ENCODE data around the gene DEGS2.

The DEGS2 gene

GRCh38 chr14:100147691-100148464 lies 11.6 kb downstream of the DEGS2 start:
- no peak overlapping the region for H3K4me3 ChIP-seq (ENCODE audit: low read depth, low read length)
- no peaks in the 10 kb centered on the region for H3K4me1 ChIP-seq (ENCODE audit: control insufficient read depth, insufficient read depth, low read length)
- H3K27ac ChIP-seq (ENCODE audit: low read depth, low read length), result no peak overlapping the region
- no peak overlapping the region for H3K9ac ChIP-seq (ENCODE audit: low read length)
- H3K36me3 ChIP-seq (ENCODE audit: control insufficient read depth, insufficient read depth, low read length), result 0 out of 2 replicates have a peak, but pooled peaks cover 4% of the 10 kb centered on the region
- H3K9me3 ChIP-seq (ENCODE audit: control insufficient read depth, insufficient read depth, low read depth, low read length), result no peaks in the 10 kb centered on the region
- H3K27me3 ChIP-seq (ENCODE audit: control insufficient read depth, insufficient read depth, low read length), result no peaks in the 10 kb centered on the region

- Histone ChIP-seq H3K4me1 (ENCODE audit: control insufficient read depth, insufficient read depth, low read length) (no peaks in the 10 kb centered on the region), H3K27me3 (ENCODE audit: control insufficient read depth, insufficient read depth, low read length) (no peaks in the 10 kb centered on the region), H3K36me3 (ENCODE audit: control insufficient read depth, insufficient read depth, low read length) (0 out of 2 replicates have a peak, but pooled peaks cover 4% of the 10 kb centered on the region), H3K9me3 (ENCODE audit: control insufficient read depth, insufficient read depth, low read depth, low read length) (no peaks in the 10 kb centered on the region), H3K4me3 (ENCODE audit: low read depth, low read length) (no peak overlapping the region), H3K27ac (ENCODE audit: low read depth, low read length) (no peak overlapping the region), H3K9ac (ENCODE audit: low read length) (no peak overlapping the region)
Observed at GRCh38 chr14:100147181-100147631, 12.2 kb downstream of the DEGS2 start.

DNA sequence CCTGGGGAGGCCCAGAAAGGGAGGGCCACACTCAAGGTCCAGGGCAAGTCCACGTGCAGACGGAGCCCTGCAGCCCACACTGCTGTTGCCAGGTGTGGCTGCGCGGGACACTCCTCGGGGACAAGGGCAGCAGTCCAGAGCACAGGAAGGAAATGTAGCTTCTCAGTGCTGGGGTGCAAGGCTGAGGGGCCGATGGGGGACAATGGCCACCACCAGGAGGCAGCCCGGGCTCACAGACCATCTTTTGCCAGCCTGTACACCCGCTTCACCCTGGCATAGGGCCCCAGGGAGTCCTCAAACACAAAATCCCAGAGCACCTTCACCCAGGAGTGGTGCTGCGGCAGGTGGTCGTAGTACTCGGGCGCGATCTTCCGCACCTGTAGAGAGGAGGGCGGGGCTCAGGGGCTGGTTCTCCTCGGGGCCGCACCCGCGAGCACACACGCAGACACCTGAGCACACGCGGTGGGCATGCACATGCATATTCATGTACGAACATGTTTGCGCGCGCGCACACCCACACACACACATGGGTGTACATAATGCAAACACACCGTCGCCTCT lies 12.8 kb downstream of the DEGS2 start:
- H3K9ac ChIP-seq (ENCODE audit: low read length), result no peak overlapping the region
- H3K36me3 ChIP-seq (ENCODE audit: control insufficient read depth, insufficient read depth, low read length), result 0 out of 2 replicates have a peak, but pooled peaks cover 8% of the 10 kb centered on the region
- no peaks in the 10 kb centered on the region for H3K27me3 ChIP-seq (ENCODE audit: control insufficient read depth, insufficient read depth, low read length)
- H3K27ac ChIP-seq (ENCODE audit: low read depth, low read length), result no peak overlapping the region
- H3K4me3 ChIP-seq (ENCODE audit: low read depth, low read length), result no peak overlapping the region
- no peaks in the 10 kb centered on the region for H3K4me1 ChIP-seq (ENCODE audit: control insufficient read depth, insufficient read depth, low read length)
- H3K9me3 ChIP-seq (ENCODE audit: control insufficient read depth, insufficient read depth, low read depth, low read length), result no peaks in the 10 kb centered on the region

- Histone ChIP-seq H3K4me1 (ENCODE audit: control insufficient read depth, insufficient read depth, low read length) (peaks cover 3% of the 10 kb centered on the region), H3K36me3 (ENCODE audit: control insufficient read depth, insufficient read depth, low read length) (0 out of 2 replicates have a peak, but pooled peaks cover 8% of the 10 kb centered on the region), H3K27me3 (ENCODE audit: control insufficient read depth, insufficient read depth, low read length) (no peaks in the 10 kb centered on the region), H3K9me3 (ENCODE audit: control insufficient read depth, insufficient read depth, low read depth, low read length) (no peaks in the 10 kb centered on the region), H3K4me3 (ENCODE audit: low read depth, low read length) (no peak overlapping the region), H3K9ac (ENCODE audit: low read length) (no peak overlapping the region), H3K27ac (ENCODE audit: low read depth, low read length) (no peak overlapping the region)
Observed at GRCh38 chr14:100145682-100146464, 13.6 kb downstream of the DEGS2 start.

- Histone ChIP-seq H3K9ac (ENCODE audit: low read length) (no peak overlapping the region), H3K4me1 (ENCODE audit: control insufficient read depth, insufficient read depth, low read length) (peaks cover 11% of the 10 kb centered on the region), H3K27me3 (ENCODE audit: control insufficient read depth, insufficient read depth, low read length) (no peaks in the 10 kb centered on the region), H3K9me3 (ENCODE audit: control insufficient read depth, insufficient read depth, low read depth, low read length) (no peaks in the 10 kb centered on the region), H3K36me3 (ENCODE audit: control insufficient read depth, insufficient read depth, low read length) (0 out of 2 replicates have a peak, but pooled peaks cover 8% of the 10 kb centered on the region), H3K4me3 (ENCODE audit: low read depth, low read length) (no peak overlapping the region), H3K27ac (ENCODE audit: low read depth, low read length) (no peak overlapping the region)
Observed at GRCh38 chr14:100144996-100145646, 14.3 kb downstream of the DEGS2 start.

DNA sequence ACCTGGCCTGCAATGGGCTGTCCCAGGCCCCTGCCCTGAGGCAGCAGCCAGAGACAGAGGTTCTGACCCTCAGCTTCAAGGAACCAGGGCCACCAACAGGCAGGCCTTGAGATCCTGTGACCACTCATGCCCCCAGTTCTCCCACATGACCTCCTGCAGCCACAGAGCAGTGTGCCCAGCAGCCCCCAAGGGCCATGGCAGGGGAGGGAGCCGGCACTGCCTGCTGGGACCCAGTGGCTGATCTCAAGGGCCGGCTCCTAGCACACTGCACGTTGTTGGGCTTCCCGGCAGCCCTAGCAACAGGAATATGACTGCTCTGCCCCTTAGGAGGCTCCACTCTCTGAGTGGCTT lies 14.8 kb downstream of the DEGS2 start:
- H3K4me3 ChIP-seq (ENCODE audit: low read depth, low read length), result no peak overlapping the region
- peaks cover 12% of the 10 kb centered on the region for H3K4me1 ChIP-seq (ENCODE audit: control insufficient read depth, insufficient read depth, low read length)
- H3K27ac ChIP-seq (ENCODE audit: low read depth, low read length), result no peak overlapping the region
- H3K9me3 ChIP-seq (ENCODE audit: control insufficient read depth, insufficient read depth, low read depth, low read length), result no peaks in the 10 kb centered on the region
- H3K36me3 ChIP-seq (ENCODE audit: control insufficient read depth, insufficient read depth, low read length), result 0 out of 2 replicates have a peak, but pooled peaks cover 8% of the 10 kb centered on the region
- no peak overlapping the region for H3K9ac ChIP-seq (ENCODE audit: low read length)
- H3K27me3 ChIP-seq (ENCODE audit: control insufficient read depth, insufficient read depth, low read length), result no peaks in the 10 kb centered on the region

GRCh38 chr14:100143934-100144333 lies 15.5 kb downstream of the DEGS2 start:
- H3K4me3 ChIP-seq (ENCODE audit: low read depth, low read length), result no peak overlapping the region
- H3K36me3 ChIP-seq (ENCODE audit: control insufficient read depth, insufficient read depth, low read length), result 0 out of 2 replicates have a peak, but pooled peaks cover 8% of the 10 kb centered on the region
- no peaks in the 10 kb centered on the region for H3K27me3 ChIP-seq (ENCODE audit: control insufficient read depth, insufficient read depth, low read length)
- H3K27ac ChIP-seq (ENCODE audit: low read depth, low read length), result no peak overlapping the region
- no peak overlapping the region for H3K9ac ChIP-seq (ENCODE audit: low read length)
- peaks cover 12% of the 10 kb centered on the region for H3K4me1 ChIP-seq (ENCODE audit: control insufficient read depth, insufficient read depth, low read length)
- no peaks in the 10 kb centered on the region for H3K9me3 ChIP-seq (ENCODE audit: control insufficient read depth, insufficient read depth, low read depth, low read length)

GRCh38 chr14:100143523-100143922 lies 15.9 kb downstream of the DEGS2 start:
- H3K36me3 ChIP-seq (ENCODE audit: control insufficient read depth, insufficient read depth, low read length), result 0 out of 2 replicates have a peak, but pooled peaks cover 8% of the 10 kb centered on the region
- H3K27me3 ChIP-seq (ENCODE audit: control insufficient read depth, insufficient read depth, low read length), result no peaks in the 10 kb centered on the region
- no peak overlapping the region for H3K9ac ChIP-seq (ENCODE audit: low read length)
- no peak overlapping the region for H3K27ac ChIP-seq (ENCODE audit: low read depth, low read length)
- no peak overlapping the region for H3K4me3 ChIP-seq (ENCODE audit: low read depth, low read length)
- no peaks in the 10 kb centered on the region for H3K9me3 ChIP-seq (ENCODE audit: control insufficient read depth, insufficient read depth, low read depth, low read length)
- H3K4me1 ChIP-seq (ENCODE audit: control insufficient read depth, insufficient read depth, low read length), result peaks cover 12% of the 10 kb centered on the region

DNA sequence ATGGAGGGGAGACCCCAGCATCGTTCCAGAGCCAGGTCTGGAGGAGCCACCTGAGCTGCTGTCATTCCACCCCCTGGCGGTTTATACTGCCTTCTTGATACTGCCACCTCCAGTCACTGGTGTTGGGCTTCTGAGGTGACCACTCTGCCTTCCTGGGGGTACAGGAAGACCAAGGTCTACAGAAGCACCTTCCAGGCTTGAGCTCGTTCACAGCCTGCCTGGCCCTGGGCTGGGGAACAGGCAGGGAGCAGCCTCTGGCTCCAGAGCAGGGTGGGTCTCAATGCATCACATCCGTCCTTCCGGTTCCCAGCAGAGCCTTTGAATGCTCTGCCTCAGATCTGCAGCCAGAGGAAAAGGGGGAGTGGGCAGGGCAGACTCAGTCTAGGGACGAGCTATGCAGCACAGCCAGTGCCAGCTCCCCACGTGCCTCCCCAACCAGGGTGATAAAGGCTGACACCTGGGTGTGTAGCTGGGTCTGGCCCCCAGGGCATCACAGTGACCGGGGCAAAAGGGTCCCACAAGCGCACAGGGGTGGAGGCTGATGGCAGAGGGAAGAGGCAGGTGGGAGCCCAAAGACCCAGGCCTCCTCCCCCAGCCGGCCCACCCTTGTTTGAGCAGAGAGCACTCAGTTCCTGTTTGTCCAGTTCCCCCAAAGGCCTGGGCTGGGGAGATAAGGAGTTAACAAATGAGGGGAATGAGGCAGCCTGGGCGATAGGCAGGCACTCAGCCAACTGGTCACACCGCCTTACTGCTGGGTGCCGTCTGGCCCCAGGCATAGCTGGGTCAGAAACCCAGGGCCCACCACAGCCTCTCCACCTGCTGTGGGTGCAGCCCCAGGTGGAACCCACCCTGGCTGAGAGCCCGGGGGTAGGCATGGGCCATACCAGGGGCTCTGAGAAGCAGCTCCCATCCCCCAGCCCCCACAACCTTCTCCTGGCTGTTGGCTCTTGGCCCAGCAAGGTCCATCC lies 17.1 kb downstream of the DEGS2 start:
- peaks cover 12% of the 10 kb centered on the region for H3K4me1 ChIP-seq (ENCODE audit: control insufficient read depth, insufficient read depth, low read length)
- H3K27me3 ChIP-seq (ENCODE audit: control insufficient read depth, insufficient read depth, low read length), result no peaks in the 10 kb centered on the region
- H3K4me3 ChIP-seq (ENCODE audit: low read depth, low read length), result no peak overlapping the region
- peaks cover 12% of the 10 kb centered on the region; the same call in 1 of the 2 replicates for H3K36me3 ChIP-seq (ENCODE audit: control insufficient read depth, insufficient read depth, low read length)
- H3K9me3 ChIP-seq (ENCODE audit: control insufficient read depth, insufficient read depth, low read depth, low read length), result no peaks in the 10 kb centered on the region
- no peak overlapping the region for H3K27ac ChIP-seq (ENCODE audit: low read depth, low read length)
- H3K9ac ChIP-seq (ENCODE audit: low read length), result no peak overlapping the region

DNA sequence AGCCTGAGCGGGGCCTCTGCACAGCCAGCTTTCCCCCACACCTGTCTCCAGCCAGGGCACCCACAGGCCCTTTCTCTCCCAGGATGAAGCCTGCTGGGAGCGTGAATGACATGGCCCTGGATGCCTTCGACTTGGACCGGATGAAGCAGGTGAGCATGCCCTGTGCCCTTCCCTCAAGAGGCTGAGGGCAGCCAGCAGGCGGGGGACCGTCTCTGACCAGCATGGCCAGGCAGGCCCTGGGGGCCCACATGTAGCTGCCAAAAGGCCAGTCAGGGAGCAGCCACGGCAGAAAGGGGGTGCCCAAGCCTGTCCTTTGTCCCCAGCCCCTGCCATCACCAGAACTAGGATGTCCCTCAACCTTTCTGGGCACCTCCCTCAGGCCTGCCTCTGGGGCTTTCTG lies 18.3 kb downstream of the DEGS2 start:
- Histone ChIP-seq H3K27me3 (ENCODE audit: control insufficient read depth, insufficient read depth, low read length) (no peaks in the 10 kb centered on the region), H3K36me3 (ENCODE audit: control insufficient read depth, insufficient read depth, low read length) (peaks cover 15% of the 10 kb centered on the region; the same call in 1 of the 2 replicates), H3K27ac (ENCODE audit: low read depth, low read length) (no peak overlapping the region), H3K4me1 (ENCODE audit: control insufficient read depth, insufficient read depth, low read length) (peaks cover 12% of the 10 kb centered on the region), H3K9ac (ENCODE audit: low read length) (no peak overlapping the region), H3K4me3 (ENCODE audit: low read depth, low read length) (no peak overlapping the region), H3K9me3 (ENCODE audit: control insufficient read depth, insufficient read depth, low read depth, low read length) (no peaks in the 10 kb centered on the region)

All from HUES6 (cell line).